Measurements from ENCODE around the gene CBY3.

The CBY3 gene

GRCh38 chr5:179680780-179681401 is at the start of gene CBY3:
Gene CBY3, minus strand, starts transcription at chr5:179681034. Its CDS starts 116 bp downstream, at chr5:179680918.
- no CpG with 5 or more reads among the region's 5 CpGs for WGBS (ENCODE audit: insufficient coverage, insufficient read length)
- H3K27ac ChIP-seq (ENCODE audit: low read length), result no peak within 1 kb of the TSS
- no peaks in the 10 kb centered on the region for H3K27me3 ChIP-seq (ENCODE audit: control insufficient read depth, insufficient read depth, low read length)

GRCh38 chr5:179730356-179730755 is 49.5 kb upstream of the CBY3 start:
- no peaks in the 10 kb centered on the region for H3K27me3 ChIP-seq (ENCODE audit: control insufficient read depth, insufficient read depth, low read length)
- H3K4me1 ChIP-seq (ENCODE audit: control insufficient read depth, insufficient read depth, low read length), result peaks cover 2% of the 10 kb centered on the region; the same call in 1 of the 2 replicates
- no peak for DNase-seq (ENCODE audit: low read depth, low spot score)
- WGBS (ENCODE audit: insufficient coverage, insufficient read length), result no CpG with 5 or more reads among the region's 3 CpGs
- H3K36me3 ChIP-seq (ENCODE audit: control insufficient read depth, insufficient read depth, low read length), result peaks cover 18% of the 10 kb centered on the region; the same call in 1 of the 2 replicates
- no peak overlapping the region for H3K4me3 ChIP-seq (ENCODE audit: low read length)
- H3K9me3 ChIP-seq (ENCODE audit: control insufficient read depth, insufficient read depth, low read length), result no peaks in the 10 kb centered on the region
- no peak overlapping the region for H3K27ac ChIP-seq (ENCODE audit: low read length)

More at GRCh38 chr5:179680780-179681401, at the start of gene CBY3:
- no peak within 1 kb of the TSS for H3K4me3 ChIP-seq (ENCODE audit: low read length)
- H3K36me3 ChIP-seq (ENCODE audit: control insufficient read depth, insufficient read depth, low read length), result no peaks in the 10 kb centered on the region
- no peak for DNase-seq (ENCODE audit: low read depth, low spot score)
- peaks cover 4% of the 10 kb centered on the region; the same call in 1 of the 2 replicates for H3K4me1 ChIP-seq (ENCODE audit: control insufficient read depth, insufficient read depth, low read length)
- H3K9me3 ChIP-seq (ENCODE audit: control insufficient read depth, insufficient read depth, low read length), result no peaks in the 10 kb centered on the region

GRCh38 chr5:179729727-179730126 is 48.9 kb upstream of the CBY3 start:
- no CpG with 5 or more reads among the region's 3 CpGs for WGBS (ENCODE audit: insufficient coverage, insufficient read length)
- no peak for DNase-seq (ENCODE audit: low read depth, low spot score)
- no peak overlapping the region for H3K27ac ChIP-seq (ENCODE audit: low read length)
- peaks cover 2% of the 10 kb centered on the region; the same call in 1 of the 2 replicates for H3K4me1 ChIP-seq (ENCODE audit: control insufficient read depth, insufficient read depth, low read length)
- H3K9me3 ChIP-seq (ENCODE audit: control insufficient read depth, insufficient read depth, low read length), result no peaks in the 10 kb centered on the region
- no peak overlapping the region for H3K4me3 ChIP-seq (ENCODE audit: low read length)
- no peaks in the 10 kb centered on the region for H3K27me3 ChIP-seq (ENCODE audit: control insufficient read depth, insufficient read depth, low read length)
- peaks cover 22% of the 10 kb centered on the region; the same call in 1 of the 2 replicates for H3K36me3 ChIP-seq (ENCODE audit: control insufficient read depth, insufficient read depth, low read length)

- Histone ChIP-seq H3K27ac (ENCODE audit: low read length) (no peak overlapping the region), H3K27me3 (ENCODE audit: control insufficient read depth, insufficient read depth, low read length) (no peaks in the 10 kb centered on the region), H3K36me3 (ENCODE audit: control insufficient read depth, insufficient read depth, low read length) (peaks cover 26% of the 10 kb centered on the region; the same call in 1 of the 2 replicates), H3K9me3 (ENCODE audit: control insufficient read depth, insufficient read depth, low read length) (no peaks in the 10 kb centered on the region), H3K4me3 (ENCODE audit: low read length) (no peak overlapping the region), H3K4me1 (ENCODE audit: control insufficient read depth, insufficient read depth, low read length) (no peaks in the 10 kb centered on the region)
- no peak for DNase-seq (ENCODE audit: low read depth, low spot score)
- no CpG with 5 or more reads among the region's 4 CpGs for WGBS (ENCODE audit: insufficient coverage, insufficient read length)
Measured at GRCh38 chr5:179729303-179729702, 48.5 kb upstream of the CBY3 start.

- WGBS (ENCODE audit: insufficient coverage, insufficient read length), result no CpG with 5 or more reads among the region's 6 CpGs
- Histone ChIP-seq H3K4me3 (ENCODE audit: low read length) (no peak overlapping the region), H3K27ac (ENCODE audit: low read length) (no peak overlapping the region), H3K9me3 (ENCODE audit: control insufficient read depth, insufficient read depth, low read length) (no peaks in the 10 kb centered on the region), H3K4me1 (ENCODE audit: control insufficient read depth, insufficient read depth, low read length) (no peaks in the 10 kb centered on the region), H3K27me3 (ENCODE audit: control insufficient read depth, insufficient read depth, low read length) (no peaks in the 10 kb centered on the region), H3K36me3 (ENCODE audit: control insufficient read depth, insufficient read depth, low read length) (peaks cover 40% of the 10 kb centered on the region; the same call in 1 of the 2 replicates)
- no peak for DNase-seq (ENCODE audit: low read depth, low spot score)
Measured at GRCh38 chr5:179727106-179727505, 46.3 kb upstream of the CBY3 start.

GRCh38 chr5:179724163-179724562 is 43.3 kb upstream of the CBY3 start:
- no CpG with 5 or more reads among the region's 4 CpGs for WGBS (ENCODE audit: insufficient coverage, insufficient read length)
- H3K4me1 ChIP-seq (ENCODE audit: control insufficient read depth, insufficient read depth, low read length), result no peaks in the 10 kb centered on the region
- peaks cover 51% of the 10 kb centered on the region for H3K36me3 ChIP-seq (ENCODE audit: control insufficient read depth, insufficient read depth, low read length)
- no peaks in the 10 kb centered on the region for H3K27me3 ChIP-seq (ENCODE audit: control insufficient read depth, insufficient read depth, low read length)
- no peak overlapping the region for H3K27ac ChIP-seq (ENCODE audit: low read length)
- H3K9me3 ChIP-seq (ENCODE audit: control insufficient read depth, insufficient read depth, low read length), result no peaks in the 10 kb centered on the region
- H3K4me3 ChIP-seq (ENCODE audit: low read length), result no peak overlapping the region
- DNase-seq (ENCODE audit: low read depth, low spot score), result no peak

- Histone ChIP-seq H3K4me1 (ENCODE audit: control insufficient read depth, insufficient read depth, low read length) (no peaks in the 10 kb centered on the region), H3K36me3 (ENCODE audit: control insufficient read depth, insufficient read depth, low read length) (peaks cover 56% of the 10 kb centered on the region), H3K4me3 (ENCODE audit: low read length) (no peak overlapping the region), H3K27ac (ENCODE audit: low read length) (no peak overlapping the region), H3K9me3 (ENCODE audit: control insufficient read depth, insufficient read depth, low read length) (no peaks in the 10 kb centered on the region), H3K27me3 (ENCODE audit: control insufficient read depth, insufficient read depth, low read length) (no peaks in the 10 kb centered on the region)
- no CpG with 5 or more reads among the region's 2 CpGs for WGBS (ENCODE audit: insufficient coverage, insufficient read length)
- no peak for DNase-seq (ENCODE audit: low read depth, low spot score)
Measured at GRCh38 chr5:179720222-179720621, 39.4 kb upstream of the CBY3 start.

- Histone ChIP-seq H3K9me3 (ENCODE audit: control insufficient read depth, insufficient read depth, low read length) (no peaks in the 10 kb centered on the region), H3K27me3 (ENCODE audit: control insufficient read depth, insufficient read depth, low read length) (no peaks in the 10 kb centered on the region), H3K4me3 (ENCODE audit: low read length) (no peak overlapping the region), H3K36me3 (ENCODE audit: control insufficient read depth, insufficient read depth, low read length) (peaks cover 43% of the 10 kb centered on the region), H3K27ac (ENCODE audit: low read length) (no peak overlapping the region), H3K4me1 (ENCODE audit: control insufficient read depth, insufficient read depth, low read length) (no peaks in the 10 kb centered on the region)
- no CpG with 5 or more reads among the region's 1 CpG for WGBS (ENCODE audit: insufficient coverage, insufficient read length)
- no peak for DNase-seq (ENCODE audit: low read depth, low spot score)
Measured at GRCh38 chr5:179716286-179716685, 35.5 kb upstream of the CBY3 start.

GRCh38 chr5:179700401-179700918 is 19.6 kb upstream of the CBY3 start:
- no peak for DNase-seq (ENCODE audit: low read depth, low spot score)
- no CpG with 5 or more reads among the region's 7 CpGs for WGBS (ENCODE audit: insufficient coverage, insufficient read length)
- 0 out of 2 replicates have a peak, but pooled peaks cover 2% of the 10 kb centered on the region for H3K4me1 ChIP-seq (ENCODE audit: control insufficient read depth, insufficient read depth, low read length)
- no peak overlapping the region for H3K27ac ChIP-seq (ENCODE audit: low read length)
- peak overlapping the region; percentile 0; the same call in 1 of the 2 replicates for H3K4me3 ChIP-seq (ENCODE audit: low read length)
- H3K36me3 ChIP-seq (ENCODE audit: control insufficient read depth, insufficient read depth, low read length), result no peaks in the 10 kb centered on the region; the same call in 1 of the 2 replicates
- no peaks in the 10 kb centered on the region for H3K27me3 ChIP-seq (ENCODE audit: control insufficient read depth, insufficient read depth, low read length)
- H3K9me3 ChIP-seq (ENCODE audit: control insufficient read depth, insufficient read depth, low read length), result no peaks in the 10 kb centered on the region

GRCh38 chr5:179699616-179700237 is 18.9 kb upstream of the CBY3 start:
- WGBS (ENCODE audit: insufficient coverage, insufficient read length), result no CpG with 5 or more reads among the region's 19 CpGs
- no peaks in the 10 kb centered on the region; the same call in 1 of the 2 replicates for H3K36me3 ChIP-seq (ENCODE audit: control insufficient read depth, insufficient read depth, low read length)
- no peak for DNase-seq (ENCODE audit: low read depth, low spot score)
- no peak overlapping the region for H3K27ac ChIP-seq (ENCODE audit: low read length)
- H3K4me1 ChIP-seq (ENCODE audit: control insufficient read depth, insufficient read depth, low read length), result 0 out of 2 replicates have a peak, but pooled peaks cover 2% of the 10 kb centered on the region
- peak overlapping the region; percentile 99 for H3K4me3 ChIP-seq (ENCODE audit: low read length)
- H3K9me3 ChIP-seq (ENCODE audit: control insufficient read depth, insufficient read depth, low read length), result no peaks in the 10 kb centered on the region
- H3K27me3 ChIP-seq (ENCODE audit: control insufficient read depth, insufficient read depth, low read length), result no peaks in the 10 kb centered on the region
